ENCODE results near the gene NAGLU.

DNA sequence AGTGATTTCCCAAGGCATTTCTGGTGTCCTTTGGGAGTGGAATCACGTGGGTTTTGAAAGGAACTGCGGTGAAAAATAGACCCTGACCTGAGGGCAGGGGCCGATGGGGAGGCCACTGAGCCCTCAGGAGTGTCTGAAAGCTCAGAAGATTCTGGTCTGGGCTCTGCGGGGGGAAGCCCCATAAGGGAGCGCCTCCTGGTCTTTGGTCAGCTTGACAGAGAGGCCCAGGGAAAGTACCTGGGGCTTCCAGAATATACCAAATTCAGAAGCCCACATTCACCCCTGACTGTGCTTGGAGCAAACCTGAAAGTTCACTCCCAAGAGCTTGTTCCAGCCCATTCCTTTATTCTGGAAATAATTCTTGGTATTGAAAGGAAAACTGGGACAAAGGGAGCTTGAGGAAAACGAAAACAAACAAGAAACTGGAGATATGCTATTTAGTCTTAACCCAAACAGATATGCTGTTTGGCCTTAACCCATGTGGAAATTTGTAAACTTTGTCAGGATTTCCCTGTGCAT is 23.2 kb upstream of the NAGLU start:
- TF ChIP-seq, protein P1, sequence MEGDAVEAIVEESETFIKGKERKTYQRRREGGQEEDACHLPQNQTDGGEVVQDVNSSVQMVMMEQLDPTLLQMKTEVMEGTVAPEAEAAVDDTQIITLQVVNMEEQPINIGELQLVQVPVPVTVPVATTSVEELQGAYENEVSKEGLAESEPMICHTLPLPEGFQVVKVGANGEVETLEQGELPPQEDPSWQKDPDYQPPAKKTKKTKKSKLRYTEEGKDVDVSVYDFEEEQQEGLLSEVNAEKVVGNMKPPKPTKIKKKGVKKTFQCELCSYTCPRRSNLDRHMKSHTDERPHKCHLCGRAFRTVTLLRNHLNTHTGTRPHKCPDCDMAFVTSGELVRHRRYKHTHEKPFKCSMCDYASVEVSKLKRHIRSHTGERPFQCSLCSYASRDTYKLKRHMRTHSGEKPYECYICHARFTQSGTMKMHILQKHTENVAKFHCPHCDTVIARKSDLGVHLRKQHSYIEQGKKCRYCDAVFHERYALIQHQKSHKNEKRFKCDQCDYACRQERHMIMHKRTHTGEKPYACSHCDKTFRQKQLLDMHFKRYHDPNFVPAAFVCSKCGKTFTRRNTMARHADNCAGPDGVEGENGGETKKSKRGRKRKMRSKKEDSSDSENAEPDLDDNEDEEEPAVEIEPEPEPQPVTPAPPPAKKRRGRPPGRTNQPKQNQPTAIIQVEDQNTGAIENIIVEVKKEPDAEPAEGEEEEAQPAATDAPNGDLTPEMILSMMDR (IDR thresholded peaks at IDR 0.05), result no peak
- TF ChIP-seq ZFX (IDR thresholded peaks at IDR 0.05; ENCODE audit: borderline replicate concordance), result no peak
